Transverse colon (tissue), 4 donors: ENCODE measurements around the gene RAB3C.

ENCODE experiments used
- EP300 ChIP-seq: sonication (generic); formaldehyde crosslinking; IDR thresholded peaks from one replicate; pipeline ENCODE4 v1.6.1; 2017; ENCODE audit warnings: antibody characterized with exemption, low read depth
- POLR2A ChIP-seq: fragments of 450-650 bp; IDR thresholded peaks from one replicate; pipeline ENCODE4 v1.6.1; 2016; ENCODE audit warnings: antibody characterized with exemption, mild to moderate bottlenecking, moderate library complexity
- POLR2AphosphoS5 ChIP-seq, 3 donors: sonication (generic); formaldehyde crosslinking; IDR thresholded peaks; one replicate each; pipeline ENCODE4 v1.6.1; 2016; ENCODE audit warnings: antibody characterized with exemption in 3 of 3
- TF ChIP-seq, protein P1 (sequence below), 5 experiments: fragments of 200-600 bp in 3 of 5; fragments of 450-650 bp in 2 of 5; sonication (generic) in 3 of 5; IDR thresholded peaks; 1 replicate in 2 of 5; 2 replicates in 3 of 5; pipeline ENCODE4 v1.5.1; 2016 to 2017; ENCODE audit warnings: antibody characterized with exemption in 5 of 5, inconsistent platforms in 3 of 5, mild to moderate bottlenecking in 2 of 5, moderate library complexity in 1 of 5

- TF ChIP-seq POLR2A (no peak), POLR2AphosphoS5 (IDR thresholded peaks at IDR 0.05) (peak in 1 of 3 donors; percentile 39), EP300 (no peak)
- TF ChIP-seq, protein P1, sequence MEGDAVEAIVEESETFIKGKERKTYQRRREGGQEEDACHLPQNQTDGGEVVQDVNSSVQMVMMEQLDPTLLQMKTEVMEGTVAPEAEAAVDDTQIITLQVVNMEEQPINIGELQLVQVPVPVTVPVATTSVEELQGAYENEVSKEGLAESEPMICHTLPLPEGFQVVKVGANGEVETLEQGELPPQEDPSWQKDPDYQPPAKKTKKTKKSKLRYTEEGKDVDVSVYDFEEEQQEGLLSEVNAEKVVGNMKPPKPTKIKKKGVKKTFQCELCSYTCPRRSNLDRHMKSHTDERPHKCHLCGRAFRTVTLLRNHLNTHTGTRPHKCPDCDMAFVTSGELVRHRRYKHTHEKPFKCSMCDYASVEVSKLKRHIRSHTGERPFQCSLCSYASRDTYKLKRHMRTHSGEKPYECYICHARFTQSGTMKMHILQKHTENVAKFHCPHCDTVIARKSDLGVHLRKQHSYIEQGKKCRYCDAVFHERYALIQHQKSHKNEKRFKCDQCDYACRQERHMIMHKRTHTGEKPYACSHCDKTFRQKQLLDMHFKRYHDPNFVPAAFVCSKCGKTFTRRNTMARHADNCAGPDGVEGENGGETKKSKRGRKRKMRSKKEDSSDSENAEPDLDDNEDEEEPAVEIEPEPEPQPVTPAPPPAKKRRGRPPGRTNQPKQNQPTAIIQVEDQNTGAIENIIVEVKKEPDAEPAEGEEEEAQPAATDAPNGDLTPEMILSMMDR (IDR thresholded peaks at IDR 0.05), result peak; percentile 71 to 82 (median 73)
Measured at GRCh38 chr5:58891086-58891970, 308.5 kb downstream of the RAB3C start.
